Measurements from ENCODE around the gene NAB1.

DNA sequence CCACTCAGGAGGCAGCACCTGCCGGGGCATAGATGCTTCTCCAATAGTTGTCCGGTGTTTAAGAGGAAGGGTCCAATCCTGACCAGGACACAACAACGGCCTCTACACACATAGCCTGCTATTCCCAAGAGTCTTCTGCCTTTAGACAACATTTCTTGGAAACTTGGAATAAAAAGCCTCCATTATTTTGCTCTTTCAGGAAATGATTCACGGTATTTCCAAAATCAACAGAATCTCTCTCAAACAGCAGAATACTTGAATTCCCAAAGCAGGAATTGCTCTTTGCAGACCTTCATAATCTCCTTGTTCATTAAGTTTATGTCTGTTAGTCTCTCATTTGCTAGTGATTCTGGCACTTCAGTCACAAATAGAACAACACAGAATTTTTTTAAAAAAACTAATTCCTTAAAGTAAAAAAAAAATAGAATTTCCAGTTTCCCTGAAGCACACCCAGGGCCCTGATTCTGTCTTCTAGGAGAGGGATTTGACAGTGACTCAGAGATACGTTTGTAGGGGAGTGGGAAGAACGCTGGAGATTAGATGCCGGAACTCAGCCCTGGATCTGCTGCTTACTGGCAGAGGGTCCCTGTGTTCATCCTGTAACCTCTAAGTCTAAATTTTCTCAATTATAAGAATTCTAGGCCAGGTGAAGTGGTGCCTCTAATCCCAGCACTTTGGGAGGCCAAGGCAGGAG is 74.7 kb downstream of the NAB1 start:
- TF ChIP-seq, protein P1, sequence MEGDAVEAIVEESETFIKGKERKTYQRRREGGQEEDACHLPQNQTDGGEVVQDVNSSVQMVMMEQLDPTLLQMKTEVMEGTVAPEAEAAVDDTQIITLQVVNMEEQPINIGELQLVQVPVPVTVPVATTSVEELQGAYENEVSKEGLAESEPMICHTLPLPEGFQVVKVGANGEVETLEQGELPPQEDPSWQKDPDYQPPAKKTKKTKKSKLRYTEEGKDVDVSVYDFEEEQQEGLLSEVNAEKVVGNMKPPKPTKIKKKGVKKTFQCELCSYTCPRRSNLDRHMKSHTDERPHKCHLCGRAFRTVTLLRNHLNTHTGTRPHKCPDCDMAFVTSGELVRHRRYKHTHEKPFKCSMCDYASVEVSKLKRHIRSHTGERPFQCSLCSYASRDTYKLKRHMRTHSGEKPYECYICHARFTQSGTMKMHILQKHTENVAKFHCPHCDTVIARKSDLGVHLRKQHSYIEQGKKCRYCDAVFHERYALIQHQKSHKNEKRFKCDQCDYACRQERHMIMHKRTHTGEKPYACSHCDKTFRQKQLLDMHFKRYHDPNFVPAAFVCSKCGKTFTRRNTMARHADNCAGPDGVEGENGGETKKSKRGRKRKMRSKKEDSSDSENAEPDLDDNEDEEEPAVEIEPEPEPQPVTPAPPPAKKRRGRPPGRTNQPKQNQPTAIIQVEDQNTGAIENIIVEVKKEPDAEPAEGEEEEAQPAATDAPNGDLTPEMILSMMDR (conservative IDR thresholded peaks at IDR 0.05; ENCODE audit: low read depth, low read length) = no peak
- TF ChIP-seq EZH2 (IDR thresholded peaks at IDR 0.05; ENCODE audit: borderline replicate concordance, low read depth, low read length, poor library complexity, severe bottlenecking) = no peak
